HG03575 (cell line): ENCODE results near the gene ITGB4.

ENCODE experiments used
- ATAC-seq: cut with Tn5 transposase; IDR thresholded peaks from one replicate; pipeline ENCODE4 v1.9.1; 2021; ENCODE audit not compliant: unreplicated experiment, insufficient number of reproducible peaks, low FRiP score; ENCODE audit errors: extremely low read depth

ITGB4 gene

DNA sequence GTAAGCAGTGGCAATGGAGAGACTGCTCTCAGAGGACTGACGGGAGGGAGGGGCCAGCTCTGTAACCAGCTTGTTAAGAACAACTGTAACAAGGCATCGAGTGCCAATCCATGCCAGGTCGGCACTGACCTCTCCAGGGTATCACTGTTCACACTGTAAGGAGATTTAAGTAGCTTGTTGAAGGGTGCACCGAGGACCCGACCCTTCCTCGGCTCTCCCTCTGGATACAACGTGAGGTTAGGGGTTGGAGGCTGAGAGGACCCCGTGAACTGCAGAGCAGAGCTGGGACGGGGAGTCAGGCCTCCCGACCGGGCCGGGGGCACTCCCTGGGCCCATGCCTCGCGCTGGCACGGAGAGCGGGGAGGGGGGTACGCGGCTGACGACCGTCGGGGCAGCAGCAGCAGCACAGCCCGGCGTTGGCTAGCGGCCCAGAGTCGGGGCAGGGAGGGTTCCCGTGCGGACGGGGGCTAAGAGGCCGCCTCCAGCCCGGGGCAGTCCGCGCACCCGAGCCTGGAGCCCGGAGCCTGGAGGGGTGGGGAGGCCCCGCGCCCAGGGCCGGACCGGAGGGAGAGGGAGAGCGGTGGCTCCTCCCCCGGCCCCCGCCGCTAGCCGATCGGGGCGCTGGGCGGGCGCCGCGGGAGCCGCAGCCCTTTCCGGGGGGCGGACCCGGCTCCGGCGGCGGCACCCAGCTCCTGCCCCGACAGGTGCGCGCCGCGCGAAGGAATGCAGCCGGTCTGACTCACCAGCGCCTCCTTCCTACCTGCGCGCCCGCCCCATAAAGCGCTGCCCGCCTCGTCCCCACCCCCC is at the start of gene ITGB4:
Gene ITGB4, plus strand, starts transcription at position 804 of the 807 bp plus-strand sequence. CDS start 3,245 bp downstream, outside the sequence.
- ATAC-seq, result no peak

- ATAC-seq, result no peak
Measured at GRCh38 chr17:75672011-75672410, 49.2 kb upstream of the ITGB4 start.

GRCh38 chr17:75673487-75673886 is 47.8 kb upstream of the ITGB4 start:
- ATAC-seq, result no peak

DNA sequence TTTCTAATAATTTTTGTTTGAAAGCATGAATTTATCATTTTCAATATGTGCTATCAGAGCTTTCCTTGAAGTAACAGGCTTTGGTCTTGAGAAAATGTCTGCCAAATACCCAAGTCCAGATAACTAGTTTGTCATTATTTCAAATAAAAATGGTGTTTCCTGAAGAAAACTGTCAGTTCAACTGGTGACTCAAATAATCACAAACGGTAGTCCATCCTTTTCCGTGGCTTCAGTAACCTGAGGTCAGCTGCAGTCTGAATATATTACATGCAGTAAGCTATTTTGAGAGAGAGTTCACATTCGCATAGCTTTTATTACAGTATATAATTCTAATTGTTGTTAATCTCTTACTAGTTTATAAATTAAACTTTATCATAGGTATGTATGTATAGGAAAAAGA is 44.8 kb upstream of the ITGB4 start:
- ATAC-seq, result no peak

DNA sequence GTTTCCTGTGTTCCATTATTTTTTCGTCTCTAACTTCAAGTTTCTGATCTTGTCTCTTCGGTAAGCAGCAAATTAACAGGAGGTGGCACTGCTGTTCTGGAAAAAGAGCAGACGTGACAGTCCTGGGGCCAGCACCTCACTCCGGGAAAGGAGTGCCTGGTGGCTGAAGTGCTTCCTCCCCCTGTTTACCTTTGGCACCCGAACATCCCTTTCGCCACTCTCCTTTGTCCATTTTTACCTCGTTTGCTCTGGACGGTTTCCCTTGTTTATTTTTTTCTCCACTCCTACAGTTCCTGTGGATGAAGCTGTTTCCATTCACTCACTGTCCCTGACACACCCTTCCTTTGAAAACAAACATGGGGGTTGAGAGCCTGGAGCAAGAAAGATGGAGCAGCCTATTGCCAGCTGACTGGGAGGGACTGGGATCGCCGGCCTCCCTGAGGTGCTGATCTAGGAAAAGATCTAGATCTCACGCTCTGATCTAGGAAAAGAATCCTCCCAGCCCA is 41.5 kb upstream of the ITGB4 start:
- ATAC-seq, result no peak

GRCh38 chr17:75680431-75680830 is 40.8 kb upstream of the ITGB4 start:
- ATAC-seq, result no peak

DNA sequence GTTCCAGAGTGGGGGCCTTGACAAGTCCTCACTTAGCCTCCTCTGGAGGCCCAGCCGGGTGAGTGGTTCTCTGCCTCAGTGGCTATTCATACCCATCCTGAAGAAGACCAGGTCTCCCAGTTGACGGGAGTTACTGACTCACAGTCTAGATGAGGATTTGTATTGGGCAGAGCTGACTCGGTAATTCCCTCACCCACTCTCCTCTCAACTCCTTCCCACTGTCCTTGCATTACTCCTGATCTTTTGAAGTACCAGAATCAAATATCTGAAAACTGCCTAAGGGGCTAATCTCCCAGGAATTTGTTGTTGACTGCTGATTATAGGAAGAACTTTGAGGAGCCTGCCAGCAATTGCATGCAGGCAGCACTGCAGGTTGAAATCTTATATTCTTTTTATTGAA is 40.0 kb upstream of the ITGB4 start:
- ATAC-seq, result no peak

GRCh38 chr17:75683583-75683982 is 37.7 kb upstream of the ITGB4 start:
- ATAC-seq, result no peak

GRCh38 chr17:75684249-75684648 is 37.0 kb upstream of the ITGB4 start:
- ATAC-seq, result no peak

GRCh38 chr17:75684924-75685323 is 36.3 kb upstream of the ITGB4 start:
- no peak for ATAC-seq

DNA sequence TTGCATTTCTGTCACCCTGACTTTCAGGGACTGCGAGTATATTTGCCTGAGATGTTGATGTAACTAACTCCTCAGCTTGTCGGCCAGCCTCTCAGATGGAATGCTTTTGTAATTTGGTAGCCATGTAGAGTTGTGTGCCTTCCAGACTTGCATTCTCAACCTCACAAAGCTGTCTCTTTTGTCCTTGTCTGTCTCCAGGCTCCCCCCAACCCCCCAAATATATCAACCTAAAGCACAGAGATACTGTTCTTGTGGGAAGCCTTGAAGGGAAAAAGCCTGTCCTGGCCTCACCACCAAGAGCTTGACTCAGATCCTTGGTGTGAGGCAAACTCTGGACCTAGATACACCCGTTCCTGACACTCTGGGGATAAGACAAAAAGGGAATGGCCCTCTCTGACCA is 35.8 kb upstream of the ITGB4 start:
- no peak for ATAC-seq

- no peak for ATAC-seq
Measured at GRCh38 chr17:75688209-75688825, 32.9 kb upstream of the ITGB4 start.

DNA sequence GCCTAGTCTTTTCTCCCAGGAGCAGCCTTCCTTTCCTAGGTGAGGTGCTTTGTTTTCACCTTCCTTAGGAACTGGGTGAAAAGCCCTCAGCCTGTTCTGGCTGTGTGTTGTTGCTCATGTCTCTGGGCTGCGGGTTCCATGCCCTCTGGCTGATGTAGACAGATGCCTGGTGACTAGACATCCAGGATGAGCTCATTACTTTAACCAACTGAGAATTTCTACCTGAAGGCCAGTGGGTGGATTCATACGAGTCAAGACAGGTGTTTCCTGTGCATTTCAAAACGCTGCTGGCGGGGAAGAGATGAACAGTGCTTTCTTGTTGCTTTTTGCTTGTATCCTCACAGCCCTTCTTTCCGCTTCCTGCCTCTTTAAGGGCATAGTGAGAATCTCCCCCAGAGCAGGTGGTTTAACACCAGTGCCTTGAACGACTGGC is 31.8 kb upstream of the ITGB4 start:
- no peak for ATAC-seq

DNA sequence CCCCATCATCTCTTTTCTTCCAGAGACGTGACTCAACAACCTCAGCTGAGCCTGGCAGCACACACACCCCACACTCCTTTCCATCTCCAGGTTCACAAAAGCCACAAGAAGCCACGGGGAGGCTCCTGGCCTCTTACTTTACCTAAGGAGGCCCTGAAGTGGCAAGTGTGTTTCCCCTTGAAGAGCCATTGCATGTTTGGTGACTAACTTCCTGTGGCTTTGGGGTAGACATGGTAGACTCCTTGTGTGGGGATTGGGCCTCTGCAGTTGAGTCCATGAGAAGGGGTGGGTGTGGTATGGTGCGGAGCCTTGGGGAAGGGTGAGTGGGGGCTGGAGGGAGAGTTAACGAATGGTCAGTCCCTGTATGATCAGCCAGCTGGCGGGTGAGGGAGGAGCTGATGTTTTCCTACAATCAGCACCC is 29.9 kb upstream of the ITGB4 start:
- no peak for ATAC-seq

DNA sequence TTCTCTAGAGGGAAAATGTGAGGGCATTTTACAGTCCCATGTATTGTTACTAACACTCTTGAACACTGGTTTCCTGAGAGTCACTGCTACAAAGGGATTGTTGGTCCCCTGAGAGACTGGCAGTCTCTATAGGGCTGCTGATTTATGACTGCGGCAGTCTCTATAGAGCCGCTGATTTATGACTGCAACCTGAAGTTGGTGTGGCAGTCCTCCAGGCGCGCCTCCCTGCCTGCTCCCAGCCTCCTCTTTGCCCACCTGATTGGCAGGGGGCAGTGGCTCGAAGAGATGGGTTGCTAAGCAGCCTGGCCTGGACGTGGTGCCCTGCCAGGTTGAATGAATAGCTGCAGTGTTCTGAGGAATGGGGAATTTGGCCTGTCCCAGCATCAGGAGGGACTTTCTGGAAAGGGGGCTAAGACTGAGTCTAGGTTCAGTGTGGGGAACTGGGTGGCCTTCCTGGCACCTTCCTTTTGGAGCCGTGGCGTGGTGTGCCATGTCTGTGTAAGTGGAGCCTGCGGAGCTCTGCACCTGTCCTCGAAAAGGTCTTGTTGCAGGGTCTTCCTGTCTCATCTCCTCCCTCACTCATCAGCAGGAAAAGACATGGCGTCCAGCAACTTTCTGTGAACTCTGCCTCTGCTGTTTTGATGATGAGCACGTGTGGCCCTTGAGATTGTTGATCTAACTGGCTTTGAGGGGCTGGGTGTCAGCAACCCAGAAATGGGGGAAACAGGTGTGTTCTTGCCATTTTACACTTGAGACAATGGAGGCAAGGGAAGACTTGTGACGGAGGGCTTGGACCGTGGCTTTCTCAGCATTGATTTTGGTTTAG is 29.2 kb upstream of the ITGB4 start:
- no peak for ATAC-seq

DNA sequence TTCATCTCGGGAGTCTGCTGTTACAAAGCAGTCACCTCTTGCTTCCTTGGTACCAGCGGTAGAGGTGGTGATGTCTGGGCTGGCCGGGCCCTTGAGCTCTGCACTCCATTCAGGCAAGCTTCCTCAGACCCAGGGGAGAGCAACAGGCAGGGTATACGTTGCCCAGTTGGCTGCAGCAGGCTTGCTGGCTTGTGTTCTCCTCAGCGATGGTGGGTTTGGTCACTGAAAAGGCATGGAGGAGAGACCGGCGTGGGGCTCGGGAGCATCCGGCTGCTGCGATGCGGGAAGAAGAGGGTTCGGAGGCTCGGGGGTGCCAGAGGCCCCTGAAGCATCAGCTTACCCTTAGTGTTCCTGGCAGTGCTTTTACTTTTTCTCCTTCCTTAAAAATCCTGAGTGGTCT is 28.3 kb upstream of the ITGB4 start:
- ATAC-seq, result no peak

- no peak for ATAC-seq
Measured at GRCh38 chr17:75693500-75694481, 27.5 kb upstream of the ITGB4 start.

GRCh38 chr17:75694536-75694935 is 26.7 kb upstream of the ITGB4 start:
- ATAC-seq, result no peak
